H9 (cell line): ENCODE measurements around the gene ARHGAP24. TPM values are rescaled to one million over a fixed set of nuclear protein-coding genes. Genes with fewer than 3 reads are reported as not detected.

Experiments used
- DNase-seq: peaks from one replicate; pipeline ENCODE4 v3.0.0-alpha.2; 2017
- H2AFZ ChIP-seq: one replicate; pipeline ENCODE4 v1.6.1; 2013; ENCODE audit warnings: mild to moderate bottlenecking, low read length, control low read depth, moderate library complexity
- H2AK5ac ChIP-seq: 2 replicates; pipeline ENCODE4 v1.6.1; 2013; ENCODE audit warnings: low read length, control low read depth, mixed read lengths; ENCODE audit not compliant: insufficient read length
- H2BK120ac ChIP-seq: one replicate; pipeline ENCODE4 v1.6.1; 2013; ENCODE audit warnings: low read depth, mild to moderate bottlenecking, low read length, control low read depth, inconsistent platforms; ENCODE audit not compliant: poor library complexity, severe bottlenecking
- H2BK12ac ChIP-seq: 2 replicates; pipeline ENCODE4 v1.6.1; 2013; ENCODE audit warnings: low read length, control low read depth, mixed read lengths, low read depth; ENCODE audit not compliant: insufficient read length
- H2BK15ac ChIP-seq: 2 replicates; pipeline ENCODE4 v1.6.1; 2013; ENCODE audit warnings: low read depth, low read length, control low read depth
- H2BK20ac ChIP-seq: one replicate; pipeline ENCODE4 v1.6.1; 2013; ENCODE audit warnings: low read depth, mild to moderate bottlenecking, low read length, control low read depth, inconsistent platforms; ENCODE audit not compliant: poor library complexity, severe bottlenecking
- H2BK5ac ChIP-seq: 2 replicates; pipeline ENCODE4 v1.6.1; 2013; ENCODE audit warnings: low read length, control low read depth, mixed read lengths; ENCODE audit not compliant: insufficient read length
- H3K14ac ChIP-seq: 2 replicates; pipeline ENCODE4 v1.6.1; 2013; ENCODE audit warnings: low read length, control low read depth; ENCODE audit not compliant: insufficient read depth
- H3K18ac ChIP-seq: 2 replicates; pipeline ENCODE4 v1.6.1; 2013; ENCODE audit warnings: low read depth, mild to moderate bottlenecking, mixed read lengths, low read length, control low read depth; ENCODE audit not compliant: insufficient read length
- H3K23ac ChIP-seq: 2 replicates; pipeline ENCODE4 v1.6.1; 2013; ENCODE audit warnings: low read length, control low read depth, mixed read lengths, low read depth; ENCODE audit not compliant: insufficient read length
- H3K23me2 ChIP-seq: 2 replicates; pipeline ENCODE4 v1.6.1; 2013; ENCODE audit warnings: low read depth, mild to moderate bottlenecking, mixed read lengths, low read length, control low read depth; ENCODE audit not compliant: insufficient read length, poor library complexity, severe bottlenecking
- H3K27ac ChIP-seq: 2 replicates; pipeline ENCODE4 v1.5.1; 2013; ENCODE audit warnings: low read length, control low read depth, mixed read lengths, low read depth; ENCODE audit not compliant: insufficient read length
- H3K27me3 ChIP-seq: 2 replicates; pipeline ENCODE4 v1.6.1; 2013; ENCODE audit warnings: low read length, control low read depth, inconsistent platforms; ENCODE audit not compliant: insufficient read depth
- H3K4ac ChIP-seq: 2 replicates; pipeline ENCODE4 v1.6.1; 2013; ENCODE audit warnings: low read depth, mild to moderate bottlenecking, control low read depth, inconsistent platforms, low read length, moderate library complexity
- H3K4me1 ChIP-seq: 2 replicates; pipeline ENCODE4 v1.6.1; 2013; ENCODE audit warnings: low read length, control low read depth, inconsistent platforms; ENCODE audit not compliant: insufficient read depth
- H3K4me2 ChIP-seq: 2 replicates; pipeline ENCODE4 v1.6.1; 2013; ENCODE audit warnings: low read length, control low read depth, mixed read lengths; ENCODE audit not compliant: insufficient read length, insufficient read depth
- H3K56ac ChIP-seq: 2 replicates; pipeline ENCODE4 v1.6.1; 2013; ENCODE audit warnings: low read depth, mild to moderate bottlenecking, mixed read lengths, low read length, control low read depth; ENCODE audit not compliant: insufficient read length
- H3K79me1 ChIP-seq: 2 replicates; pipeline ENCODE4 v1.6.1; 2013; ENCODE audit warnings: low read depth, mild to moderate bottlenecking, moderate library complexity, low read length, control low read depth, inconsistent platforms; ENCODE audit not compliant: insufficient read depth, poor library complexity, severe bottlenecking
- H3K79me2 ChIP-seq: 2 replicates; pipeline ENCODE4 v1.6.1; 2013; ENCODE audit warnings: low read length, control low read depth, inconsistent platforms; ENCODE audit not compliant: insufficient read depth
- H3K9ac ChIP-seq: 2 replicates; pipeline ENCODE4 v1.6.1; 2013; ENCODE audit warnings: low read length, control low read depth, mixed read lengths; ENCODE audit not compliant: insufficient read length; ENCODE audit errors: extremely low read depth
- H3K9me3 ChIP-seq: one replicate; pipeline ENCODE4 v1.6.1; 2013; ENCODE audit warnings: low read depth, low read length, inconsistent platforms; ENCODE audit not compliant: control insufficient read depth
- H3T11ph ChIP-seq: one replicate; pipeline ENCODE4 v1.6.1; 2013; ENCODE audit warnings: mild to moderate bottlenecking, low read length, control low read depth, inconsistent platforms
- H4K20me1 ChIP-seq: one replicate; pipeline ENCODE4 v1.6.1; 2013; ENCODE audit not compliant: control insufficient read depth, insufficient read length, insufficient read depth
- H4K5ac ChIP-seq: 2 replicates; pipeline ENCODE4 v1.6.1; 2013; ENCODE audit warnings: low read depth, mild to moderate bottlenecking, mixed read lengths, low read length, control low read depth; ENCODE audit not compliant: insufficient read length
- H4K8ac ChIP-seq: replicated peaks from 2 replicates; pipeline ENCODE4 v1.6.1; 2013; ENCODE audit warnings: low read length, control low read depth, mixed read lengths, low read depth; ENCODE audit not compliant: insufficient read length
- H4K91ac ChIP-seq: 2 replicates; pipeline ENCODE4 v1.6.1; 2013; ENCODE audit warnings: low read depth, mild to moderate bottlenecking, moderate library complexity, mixed read lengths, low read length, control low read depth; ENCODE audit not compliant: insufficient read length
- H3K27ac Mint-ChIP-seq, 3 experiments: 2 replicates in 2 of 3; 3 replicates in 1 of 3; pipeline ENCODE4 v1.8.0; 2020 to 2021; ENCODE audit warnings: mixed read lengths in 3 of 3, mild to moderate bottlenecking in 1 of 3, moderate library complexity in 1 of 3
- H3K27me3 Mint-ChIP-seq: 2 replicates; pipeline ENCODE4 v1.8.0; 2021; ENCODE audit warnings: low read depth, mild to moderate bottlenecking, moderate library complexity, mixed read lengths
- H3K36me3 Mint-ChIP-seq, 3 experiments: 2 replicates in 2 of 3; 3 replicates in 1 of 3; pipeline ENCODE4 v1.8.0; 2020 to 2021; ENCODE audit warnings: low read depth in 3 of 3, mixed read lengths in 3 of 3; ENCODE audit not compliant: insufficient read depth in 1 of 3
- H3K4me1 Mint-ChIP-seq, 2 experiments: 2 replicates each; pipeline ENCODE4 v1.8.0; 2020; ENCODE audit warnings: mixed read lengths in 2 of 2
- H3K4me3 Mint-ChIP-seq, 2 experiments: 2 replicates in 1 of 2; 3 replicates in 1 of 2; pipeline ENCODE4 v1.8.0; 2020 to 2021; ENCODE audit warnings: mild to moderate bottlenecking in 2 of 2, mixed read lengths in 2 of 2, moderate library complexity in 1 of 2
- H3K9me3 Mint-ChIP-seq, 2 experiments: 2 replicates in 1 of 2; 3 replicates in 1 of 2; pipeline ENCODE4 v1.8.0; 2020; ENCODE audit warnings: mild to moderate bottlenecking in 2 of 2, mixed read lengths in 2 of 2, moderate library complexity in 1 of 2
- CTCF ChIP-seq: fragments of 200-600 bp; sonication (generic); conservative IDR thresholded peaks from 3 replicates; pipeline ENCODE4 v1.8.0; 2021; ENCODE audit warnings: antibody characterized with exemption, mild to moderate bottlenecking
- total RNA-seq: library from RNA; stranded (reverse); gene quantifications from 2 replicates; pipeline ENCODE4 v1.2.1, GENCODE V29; 2021

ARHGAP24 gene
- total RNA-seq, 1 experiment from 2014 or later = 0.37 TPM

GRCh38 chr4:85733798-85734197, 258.8 kb downstream of the ARHGAP24 start:
- H3K4me3 Mint-ChIP-seq = no peak overlapping the region
- no peaks in the 10 kb centered on the region for H3K9me3 Mint-ChIP-seq
- no peak overlapping the region for H3K4me2 ChIP-seq
- no peak overlapping the region for H3K27ac ChIP-seq
- no peak for DNase-seq
- H3K23me2 ChIP-seq = no peaks in the 10 kb centered on the region
- H3K27ac Mint-ChIP-seq = no peak overlapping the region; a peak in 1 of 7 replicates
- no peak overlapping the region for H4K5ac ChIP-seq
- no peaks in the 10 kb centered on the region for H3K4me1 ChIP-seq
- no peak overlapping the region for H3K14ac ChIP-seq
- no peak overlapping the region for H3K23ac ChIP-seq
- H2BK5ac ChIP-seq = no peak overlapping the region
- H3K4ac ChIP-seq = no peak overlapping the region
- H3T11ph ChIP-seq = no peak overlapping the region
- H3K4me1 Mint-ChIP-seq = no peaks in the 10 kb centered on the region
- H3K27me3 Mint-ChIP-seq = no peaks in the 10 kb centered on the region
- H3K9ac ChIP-seq = no peak overlapping the region
- no peaks in the 10 kb centered on the region for H3K27me3 ChIP-seq
- no peak overlapping the region for H4K8ac ChIP-seq
- no peak overlapping the region for H2BK20ac ChIP-seq
- no peak for TF ChIP-seq CTCF
- no peak overlapping the region for H2AFZ ChIP-seq
- H4K20me1 ChIP-seq = no peaks in the 10 kb centered on the region
- H3K36me3 Mint-ChIP-seq = no peaks in the 10 kb centered on the region
- H3K56ac ChIP-seq = no peak overlapping the region
- no peaks in the 10 kb centered on the region for H3K9me3 ChIP-seq
- no peak overlapping the region for H2BK120ac ChIP-seq
- H3K79me1 ChIP-seq = no peaks in the 10 kb centered on the region
- no peaks in the 10 kb centered on the region for H3K79me2 ChIP-seq
- no peak overlapping the region for H2AK5ac ChIP-seq
- H3K18ac ChIP-seq = no peak overlapping the region
- no peak overlapping the region for H4K91ac ChIP-seq
- H2BK12ac ChIP-seq = no peak overlapping the region
- no peak overlapping the region for H2BK15ac ChIP-seq
